ENCODE measurements around the gene IL20.
"Not testable (repeated sequence)": the region's sequence is repeated elsewhere in the genome, so short reads cannot be mapped to it uniquely, and the experiment has no call there.

IL20 gene

GRCh38 chr1:206843626-206844025, 21.8 kb upstream of the IL20 start:
- no peak for DNase-seq

GRCh38 chr1:206846487-206846886, 18.9 kb upstream of the IL20 start:
- DNase-seq: no peak

DNA sequence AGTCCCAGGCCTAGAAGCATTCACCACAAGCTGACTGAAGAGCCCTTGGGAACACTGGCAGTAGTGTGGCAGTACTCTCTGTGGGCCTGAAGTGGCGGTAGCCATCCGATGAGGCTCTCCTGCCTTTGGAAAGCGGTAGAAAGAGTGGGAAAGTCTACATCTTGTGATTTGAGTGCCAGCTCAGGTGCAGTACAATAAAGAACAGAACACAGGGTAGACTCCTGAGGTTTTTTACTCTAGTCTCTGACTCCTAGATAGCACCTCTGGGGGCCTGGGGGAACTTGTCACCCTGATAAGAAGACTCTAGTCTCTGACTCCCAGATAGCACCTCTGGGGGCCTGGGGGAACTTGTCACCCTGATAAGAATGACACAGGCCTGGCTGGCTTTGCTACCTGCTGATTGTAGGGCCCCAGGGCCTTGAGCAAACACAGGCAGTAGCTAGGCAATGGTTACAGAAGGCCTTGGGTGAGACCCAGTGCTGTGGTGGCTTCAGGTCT, 18.0 kb upstream of the IL20 start:
- DNase-seq: no peak

DNA sequence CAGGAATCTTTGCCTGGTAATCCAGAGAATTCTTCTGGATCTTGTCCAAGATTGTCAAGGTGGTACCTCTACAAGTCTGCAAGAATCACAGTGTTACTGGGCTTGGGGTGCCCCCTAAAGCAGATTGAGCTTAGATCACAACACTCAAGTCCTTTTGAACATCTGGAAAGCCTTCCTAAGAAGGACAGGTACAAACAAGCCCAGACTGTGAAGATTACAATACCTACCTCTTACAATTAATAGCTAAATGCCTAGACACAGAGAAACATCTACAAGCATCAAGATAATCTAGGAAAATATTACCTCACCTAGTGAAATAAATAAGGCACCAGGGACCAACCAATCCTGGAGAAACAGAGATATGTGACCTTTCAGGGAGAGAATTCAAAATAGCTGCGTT, 17.5 kb upstream of the IL20 start:
- DNase-seq: no peak

DNA sequence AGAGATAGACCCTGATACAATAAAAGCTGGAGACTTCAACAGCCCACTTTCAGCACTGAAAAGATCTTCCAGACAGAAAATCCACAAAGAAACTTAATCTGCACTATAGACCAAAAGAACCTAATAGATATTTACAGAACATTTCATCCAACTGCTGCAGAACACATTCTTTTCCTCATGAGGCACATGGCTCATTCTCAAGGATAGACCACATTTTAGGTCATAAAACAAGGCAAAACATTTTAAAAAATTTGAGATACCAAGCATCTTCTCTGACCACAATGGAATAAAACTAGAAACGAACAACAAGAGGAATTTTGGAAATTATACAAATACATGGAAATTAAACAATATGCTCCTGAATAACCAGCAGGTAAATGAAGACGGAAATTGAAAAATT, 15.0 kb upstream of the IL20 start:
- no peak for DNase-seq

DNA sequence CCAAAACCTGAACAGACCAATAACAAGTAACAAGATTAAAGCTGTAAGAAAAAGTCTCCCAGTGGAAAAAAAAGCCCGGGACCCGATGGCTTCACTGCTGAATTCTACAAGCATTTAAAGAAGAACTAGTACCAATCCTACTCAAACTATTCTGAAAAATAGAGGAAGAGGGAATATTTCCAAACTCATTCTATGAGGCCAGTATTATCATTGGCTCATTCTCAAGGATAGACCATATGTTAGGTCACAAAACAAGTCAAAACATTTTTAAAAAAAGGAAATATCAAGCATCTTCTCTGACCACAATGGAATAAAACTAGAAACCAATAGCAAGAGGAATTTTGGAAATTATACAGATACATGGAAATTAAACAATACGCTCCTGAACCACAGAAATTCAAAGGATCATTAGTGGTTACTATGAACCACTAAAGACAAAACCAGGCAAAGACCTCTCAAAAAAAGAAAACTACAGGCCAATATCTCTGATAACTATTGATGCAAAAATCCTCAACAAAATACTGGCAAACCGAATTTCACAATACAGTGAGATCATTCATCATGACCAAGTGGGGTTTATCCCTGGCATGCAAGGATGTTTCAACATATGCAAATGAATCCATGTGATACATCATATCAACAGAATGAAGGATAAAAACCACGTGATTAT, 13.9 kb upstream of the IL20 start:
- no peak for DNase-seq

DNA sequence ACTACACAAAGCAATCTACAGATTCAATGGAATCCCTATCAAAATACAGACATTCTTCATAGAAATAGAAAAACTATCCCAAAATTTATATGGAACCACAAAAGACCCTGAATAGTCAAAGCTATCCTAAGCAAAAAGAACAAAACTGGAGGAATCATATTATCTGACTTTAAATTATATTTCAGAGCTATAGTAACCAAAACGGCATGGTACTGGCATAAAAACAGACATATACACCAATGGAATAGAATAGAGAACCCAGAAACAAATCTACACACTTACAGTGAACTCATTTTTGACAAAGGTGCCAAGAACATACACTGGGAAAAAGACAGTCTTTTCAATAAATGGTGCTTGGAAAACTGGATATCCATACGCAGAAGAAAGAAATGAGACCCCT, 12.8 kb upstream of the IL20 start:
- DNase-seq: not testable (repeated sequence)

DNA sequence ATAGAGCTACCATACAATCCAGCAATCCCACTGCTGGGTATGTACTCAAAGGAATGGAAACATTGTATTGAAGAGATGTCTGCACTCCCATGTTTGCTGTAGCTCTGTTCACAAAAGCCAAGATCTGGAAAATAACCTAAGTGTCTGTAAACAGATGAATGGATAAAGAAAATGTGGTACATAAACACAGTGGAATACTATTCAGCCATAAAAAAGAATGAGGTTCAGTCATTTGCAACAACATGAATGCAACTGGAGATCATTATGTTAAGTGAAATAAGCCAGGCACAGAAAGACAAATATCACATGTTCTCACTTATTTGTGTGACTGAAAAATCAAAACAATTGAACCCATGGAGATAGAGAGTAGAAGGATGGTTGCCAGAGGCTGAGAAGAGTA, 11.7 kb upstream of the IL20 start:
- DNase-seq: not testable (repeated sequence)

GRCh38 chr1:206854401-206855129, 10.9 kb upstream of the IL20 start:
- DNase-seq: no peak

GRCh38 chr1:206855859-206856258, 9.6 kb upstream of the IL20 start:
- no peak for DNase-seq

- DNase-seq: no peak
Observed at GRCh38 chr1:206856674-206857464, 8.6 kb upstream of the IL20 start.

GRCh38 chr1:206859082-206859521, 6.3 kb upstream of the IL20 start:
- no peak for DNase-seq

GRCh38 chr1:206860165-206860564, 5.3 kb upstream of the IL20 start:
- no peak for DNase-seq

- DNase-seq: no peak
Observed at GRCh38 chr1:206863266-206863665, 2.2 kb upstream of the IL20 start.

DNA sequence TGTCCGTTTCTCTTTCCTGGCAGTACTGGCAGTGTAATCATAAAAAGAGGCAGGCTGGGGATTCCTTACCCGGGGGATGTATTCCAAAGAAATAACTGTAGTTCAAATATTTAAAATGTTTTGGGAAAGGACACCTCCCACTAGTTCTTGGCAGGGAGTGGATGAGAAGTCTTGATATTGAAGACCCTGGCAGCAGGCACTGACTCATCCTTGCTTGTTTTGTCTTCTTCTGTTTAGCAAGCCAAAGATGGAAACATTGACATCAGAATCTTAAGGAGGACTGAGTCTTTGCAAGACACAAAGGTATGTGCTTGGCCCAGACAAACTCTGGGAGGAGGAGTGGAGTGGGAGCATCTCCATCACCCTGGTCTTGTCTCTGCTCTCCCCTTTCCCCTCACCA, 639 bp downstream of the IL20 start:
- DNase-seq: no peak

- DNase-seq: no peak
Observed at GRCh38 chr1:206867239-206867638, 1.8 kb downstream of the IL20 start.

- DNase-seq: no peak
Observed at GRCh38 chr1:206867716-206868115, 2.3 kb downstream of the IL20 start.

DNA sequence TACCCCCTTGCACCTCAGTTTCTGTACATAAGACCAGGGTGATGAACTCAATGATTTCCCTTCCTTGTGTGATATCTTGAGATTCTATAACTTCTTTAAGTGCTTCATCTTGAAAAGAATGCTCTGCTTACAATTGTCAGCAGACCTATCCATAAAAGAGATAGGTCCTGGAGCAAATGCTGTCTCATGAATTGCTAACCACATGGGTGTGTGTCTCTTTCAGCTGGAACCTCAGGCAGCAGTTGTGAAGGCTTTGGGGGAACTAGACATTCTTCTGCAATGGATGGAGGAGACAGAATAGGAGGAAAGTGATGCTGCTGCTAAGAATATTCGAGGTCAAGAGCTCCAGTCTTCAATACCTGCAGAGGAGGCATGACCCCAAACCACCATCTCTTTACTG, 2.8 kb downstream of the IL20 start:
- DNase-seq: no peak

DNA sequence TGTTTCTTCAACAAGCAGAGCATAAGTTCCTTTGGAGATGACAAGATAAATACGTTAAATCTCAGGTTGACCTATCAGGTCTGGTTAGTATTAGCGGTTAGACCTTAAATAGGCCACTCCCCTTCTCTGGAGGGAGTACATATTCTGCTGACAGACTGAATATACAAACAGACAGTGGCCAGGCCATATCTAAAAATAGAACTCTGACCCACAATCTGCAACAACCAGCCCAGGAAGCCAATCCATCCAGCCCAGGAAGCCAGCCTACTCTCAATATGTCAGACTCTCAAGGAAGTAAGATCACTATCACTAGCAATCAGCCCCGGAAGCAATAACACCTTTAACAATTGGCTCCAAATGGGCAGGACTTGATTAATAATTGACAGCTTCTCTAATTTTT, 6.7 kb downstream of the IL20 start:
- no peak for DNase-seq

DNA sequence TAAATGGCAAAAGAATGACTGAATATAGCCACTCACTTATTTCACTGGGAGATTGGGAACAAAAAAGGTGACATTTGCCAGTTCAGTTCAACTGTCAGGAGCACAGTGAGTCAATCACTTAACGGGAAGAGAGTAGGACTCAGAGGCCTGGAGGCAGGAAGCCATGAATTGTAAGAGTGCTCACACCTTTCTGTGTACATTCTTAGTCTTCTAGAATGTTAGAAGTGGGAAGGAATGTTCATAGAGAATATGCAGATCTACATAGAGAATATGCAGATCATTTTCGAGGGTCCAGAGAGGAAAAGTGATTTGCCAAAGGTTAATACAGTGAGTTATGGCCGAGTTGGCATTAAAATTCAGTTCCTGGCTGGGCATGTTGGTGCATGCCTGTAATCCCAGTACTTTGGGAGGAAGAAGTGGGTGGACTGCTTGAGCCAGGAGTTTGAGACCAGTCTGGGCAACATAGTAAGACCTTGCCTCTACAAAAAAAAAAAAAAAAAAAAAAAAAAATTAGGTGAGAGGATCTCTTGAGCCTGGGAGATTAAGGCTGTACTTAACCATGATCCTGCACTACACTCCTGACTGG, 8.3 kb downstream of the IL20 start:
- DNase-seq: no peak

GRCh38 chr1:206875752-206876377, 10.4 kb downstream of the IL20 start:
- no peak for DNase-seq

- no peak for DNase-seq
Observed at GRCh38 chr1:206878456-206878855, 13.0 kb downstream of the IL20 start.

DNA sequence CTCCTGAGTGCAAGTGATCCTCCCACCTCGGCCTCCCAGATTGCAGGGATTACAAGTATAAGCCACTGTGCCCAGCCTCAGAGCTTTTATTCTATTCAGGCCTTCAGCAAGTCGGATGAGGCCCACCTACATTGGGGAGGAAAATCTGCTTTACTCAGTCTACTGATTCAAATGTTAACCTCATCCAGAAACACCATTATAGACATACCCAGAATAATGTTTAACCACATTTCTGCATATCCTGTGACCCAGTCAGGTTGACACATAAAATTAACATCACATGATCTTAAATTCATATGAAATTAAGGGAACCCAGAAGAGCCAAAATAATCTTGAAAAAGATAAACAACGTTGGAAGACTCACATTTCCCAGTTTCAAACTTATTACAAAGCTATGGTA, 14.9 kb downstream of the IL20 start:
- DNase-seq: no peak
